ENCODE results near the gene KCNN3.

Gene KCNN3

DNA sequence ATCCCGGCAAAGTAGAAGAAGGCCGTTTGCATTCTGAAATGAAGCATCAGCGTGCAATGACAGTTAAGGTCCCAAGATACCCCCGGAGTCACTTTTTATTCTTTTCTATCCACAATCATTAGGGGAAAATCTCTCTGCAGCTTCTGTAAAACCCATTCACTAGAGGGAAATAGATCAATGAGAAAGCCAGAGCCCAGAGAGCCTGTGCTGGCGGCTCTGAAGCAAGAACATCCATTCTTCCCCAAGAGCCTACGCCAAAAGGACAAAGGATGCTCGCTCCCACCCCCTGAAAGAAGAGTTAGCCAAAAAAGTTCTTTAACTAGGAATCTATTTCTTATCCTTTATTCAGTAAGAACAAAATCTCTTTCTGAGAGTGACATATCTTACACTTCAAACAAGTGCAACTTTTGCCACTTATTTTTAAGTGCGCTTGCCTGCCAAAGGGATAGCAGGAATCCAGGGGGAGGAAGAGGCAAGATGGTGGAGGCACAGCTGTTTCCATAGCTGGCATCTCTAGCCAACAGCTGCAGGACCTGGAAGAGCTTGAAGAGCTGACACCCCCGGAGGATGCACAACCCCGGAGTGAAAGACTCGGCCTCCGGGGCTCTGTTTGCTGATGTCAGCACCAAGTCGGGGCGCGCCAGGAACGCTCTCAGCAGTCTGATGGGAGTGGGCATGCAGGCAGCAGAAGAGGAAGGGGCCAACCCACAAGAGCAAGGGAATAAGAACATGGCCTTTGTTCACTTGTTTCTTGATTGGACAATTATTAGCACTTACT, 68.7 kb downstream of the KCNN3 start:
- TF ChIP-seq ZNF274 (IDR thresholded peaks at IDR 0.05; ENCODE audit: low read depth, low read length): no peak
- H3K4me3 ChIP-seq (ENCODE audit: low read length): no peak overlapping the region

- no peak overlapping the region for H3K4me3 ChIP-seq (ENCODE audit: low read length)
- no peak for TF ChIP-seq ZNF274 (IDR thresholded peaks at IDR 0.05; ENCODE audit: low read depth, low read length)
Measured at GRCh38 chr1:154799188-154799587, 70.9 kb downstream of the KCNN3 start.

- TF ChIP-seq ZNF274 (IDR thresholded peaks at IDR 0.05; ENCODE audit: low read depth, low read length): no peak
- H3K4me3 ChIP-seq (ENCODE audit: low read length): no peak overlapping the region
Measured at GRCh38 chr1:154798645-154799044, 71.4 kb downstream of the KCNN3 start.

GRCh38 chr1:154797175-154797574, 72.9 kb downstream of the KCNN3 start:
- H3K4me3 ChIP-seq (ENCODE audit: low read length): no peak overlapping the region
- TF ChIP-seq ZNF274 (IDR thresholded peaks at IDR 0.05; ENCODE audit: low read depth, low read length): no peak

GRCh38 chr1:154796303-154796892, 73.7 kb downstream of the KCNN3 start:
- no peak for TF ChIP-seq ZNF274 (IDR thresholded peaks at IDR 0.05; ENCODE audit: low read depth, low read length)
- H3K4me3 ChIP-seq (ENCODE audit: low read length): no peak overlapping the region

DNA sequence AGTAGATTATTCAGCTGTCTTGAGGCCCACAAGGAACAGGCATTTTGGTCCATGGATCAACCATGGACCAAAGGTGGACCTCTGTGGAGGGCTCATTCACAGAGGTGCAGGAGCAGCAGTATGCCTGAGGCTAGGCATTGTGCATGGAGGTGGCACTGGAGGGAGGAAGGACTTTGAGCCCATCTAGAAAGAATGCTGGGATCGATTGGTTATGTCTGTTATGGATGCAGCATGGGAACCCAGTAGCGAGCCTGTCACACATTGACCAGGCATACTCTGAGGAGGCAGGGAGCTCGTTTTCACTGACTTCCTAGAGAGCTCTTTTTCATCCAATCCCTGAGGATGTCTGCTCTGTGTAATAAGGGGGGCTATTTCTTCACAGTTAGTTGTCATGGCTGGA, 75.5 kb downstream of the KCNN3 start:
- no peak for TF ChIP-seq ZNF274 (IDR thresholded peaks at IDR 0.05; ENCODE audit: low read depth, low read length)
- no peak overlapping the region for H3K4me3 ChIP-seq (ENCODE audit: low read length)

GRCh38 chr1:154793685-154794084, 76.4 kb downstream of the KCNN3 start:
- no peak overlapping the region for H3K4me3 ChIP-seq (ENCODE audit: low read length)
- TF ChIP-seq ZNF274 (IDR thresholded peaks at IDR 0.05; ENCODE audit: low read depth, low read length): no peak

DNA sequence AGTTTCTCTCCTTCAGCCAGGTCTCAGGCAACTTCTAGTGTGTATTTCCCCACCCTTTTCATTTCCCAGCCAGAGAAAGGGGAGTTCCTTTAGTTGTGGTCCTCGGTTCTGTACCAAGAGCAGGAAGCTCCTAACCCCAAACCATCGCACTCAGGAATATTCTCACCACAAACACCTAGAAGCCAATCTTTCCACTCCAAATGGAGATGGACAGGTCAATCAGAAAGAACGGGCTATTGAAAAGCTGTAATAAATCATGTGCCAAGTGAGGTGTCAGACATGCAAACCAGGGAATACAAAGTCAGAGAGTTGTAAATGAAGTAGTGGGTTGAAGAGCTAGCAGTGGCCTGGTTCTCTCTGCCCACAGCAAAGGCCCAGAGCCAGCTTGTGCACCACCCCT, 77.2 kb downstream of the KCNN3 start:
- H3K4me3 ChIP-seq (ENCODE audit: low read length): no peak overlapping the region
- TF ChIP-seq ZNF274 (IDR thresholded peaks at IDR 0.05; ENCODE audit: low read depth, low read length): no peak

GRCh38 chr1:154791292-154792166, 78.6 kb downstream of the KCNN3 start:
- no peak for TF ChIP-seq ZNF274 (IDR thresholded peaks at IDR 0.05; ENCODE audit: low read depth, low read length)
- peak overlapping the region; percentile 18; the same call in 1 of the 2 replicates for H3K4me3 ChIP-seq (ENCODE audit: low read length)

DNA sequence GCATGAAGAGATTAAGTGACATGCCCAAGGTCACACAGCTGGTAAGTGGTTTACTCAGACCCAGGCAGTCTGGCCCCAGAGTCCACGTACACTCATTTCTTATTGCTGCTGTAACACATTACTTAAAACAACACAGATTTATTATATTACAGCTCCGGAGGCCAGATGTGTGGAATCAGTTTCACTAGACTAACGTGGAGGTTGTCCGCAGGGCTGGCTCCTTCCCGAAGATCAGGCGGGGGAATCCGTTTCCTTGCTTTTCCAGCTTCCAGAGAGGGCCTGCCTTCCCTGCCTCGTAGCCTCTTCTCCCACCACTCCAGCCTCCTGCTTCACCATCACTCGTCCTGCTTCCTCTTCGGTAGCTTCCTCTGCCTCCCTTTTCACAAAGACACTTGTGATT, 81.2 kb downstream of the KCNN3 start:
- no peak for TF ChIP-seq ZNF274 (IDR thresholded peaks at IDR 0.05; ENCODE audit: low read depth, low read length)
- no peak overlapping the region for H3K4me3 ChIP-seq (ENCODE audit: low read length)

GRCh38 chr1:154788110-154788870, 81.8 kb downstream of the KCNN3 start:
- no peak for TF ChIP-seq ZNF274 (IDR thresholded peaks at IDR 0.05; ENCODE audit: low read depth, low read length)

DNA sequence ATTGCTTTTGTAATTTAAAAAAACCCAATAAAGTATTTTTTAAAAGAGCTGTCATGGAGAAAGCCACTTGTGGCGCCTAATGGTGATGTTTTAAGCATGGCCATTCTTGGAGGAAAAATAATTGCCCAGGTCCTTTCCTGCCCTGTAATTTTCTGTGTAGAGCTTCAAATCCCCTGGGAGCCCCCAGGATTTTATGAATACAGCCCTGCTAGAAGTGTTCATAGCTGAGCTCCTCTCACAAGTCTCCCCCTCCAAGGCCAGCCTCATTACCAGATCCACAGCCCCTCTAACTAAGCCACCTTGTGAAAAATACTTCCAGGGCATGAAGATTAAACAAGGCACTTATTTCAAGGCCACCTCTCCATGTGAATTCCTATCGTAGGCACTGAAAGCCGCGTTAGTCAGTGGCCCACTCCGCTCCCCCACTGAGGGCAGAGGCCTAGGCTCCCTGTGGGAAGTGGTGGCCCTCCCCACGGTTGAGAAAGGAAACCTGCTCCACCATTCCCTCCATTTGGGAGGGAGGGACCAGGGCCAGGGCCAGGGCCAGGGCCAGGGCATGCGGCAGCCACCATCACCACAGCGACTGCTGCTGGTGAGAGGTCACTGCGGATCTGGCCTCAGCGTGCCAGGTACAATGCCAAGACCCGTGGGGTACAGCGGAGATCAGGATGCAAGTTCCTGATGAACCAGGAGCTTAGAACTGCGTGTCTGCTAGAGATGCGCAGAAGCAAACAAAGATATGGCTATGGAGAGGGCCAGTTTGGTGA, 83.1 kb downstream of the KCNN3 start:
- no peak overlapping the region for H3K4me3 ChIP-seq (ENCODE audit: low read length)
- TF ChIP-seq ZNF274 (IDR thresholded peaks at IDR 0.05; ENCODE audit: low read depth, low read length): no peak

More at GRCh38 chr1:154788110-154788870, 81.8 kb downstream of the KCNN3 start:
- no peak overlapping the region for H3K4me3 ChIP-seq (ENCODE audit: low read length)

GRCh38 chr1:154784924-154785531, 85.1 kb downstream of the KCNN3 start:
- no peak for TF ChIP-seq ZNF274 (IDR thresholded peaks at IDR 0.05; ENCODE audit: low read depth, low read length)
- no peak overlapping the region; the same call in 1 of the 2 replicates for H3K4me3 ChIP-seq (ENCODE audit: low read length)

Measured in GM08714 (cell line).